Left ventricle myocardium inferior (tissue), 1 donor: ENCODE results near the gene ALDH16A1. TPM values are rescaled to one million over a fixed set of nuclear protein-coding genes. Genes with fewer than 3 reads are reported as not detected.

Experiments
- DNase-seq: peaks from one replicate; pipeline ENCODE4 v3.0.0-alpha.2; 2020
- H3K27ac ChIP-seq: fragments of 200-600 bp; replicated peaks from 2 replicates; pipeline ENCODE4 v1.8.0; 2021
- H3K27me3 ChIP-seq: fragments of 200-600 bp; 2 replicates; pipeline ENCODE4 v1.8.0; 2021; ENCODE audit warnings: low read depth
- H3K36me3 ChIP-seq: fragments of 200-600 bp; 2 replicates; pipeline ENCODE4 v1.8.0; 2021
- H3K4me1 ChIP-seq: fragments of 200-600 bp; 2 replicates; pipeline ENCODE4 v1.8.0; 2021
- H3K4me3 ChIP-seq: fragments of 200-600 bp; 2 replicates; pipeline ENCODE4 v1.8.0; 2021; ENCODE audit warnings: mild to moderate bottlenecking, moderate library complexity
- H3K9me3 ChIP-seq: fragments of 200-600 bp; replicated peaks from 2 replicates; pipeline ENCODE4 v1.8.0; 2021
- CTCF ChIP-seq: fragments of 200-600 bp; IDR thresholded peaks from 2 replicates; pipeline ENCODE4 v1.8.0; 2021; ENCODE audit warnings: antibody characterized with exemption, mild to moderate bottlenecking, borderline replicate concordance
- intact Hi-C: fragments of 100-400 bp; cut with micrococcal nuclease; formaldehyde crosslinking; loops from one replicate; pipeline ENCODE4 v1.11.0; 2022
- total RNA-seq: library from RNA; stranded (reverse); fragmentation: NEBNext Ultra II Directional; extraction: Animal tissue kit (Norgen Biotek cat#: 25700); gene quantifications from one replicate; pipeline ENCODE4 v1.2.1, GENCODE V29; 2021
- donor health status: DM: no; HTN: yes; CAD: no; lungs with severe emphysema.

The ALDH16A1 gene
- total RNA-seq, 1 donor from 2014 or later: 9.6 TPM

- Histone ChIP-seq H3K27me3 (peaks cover 51% of the 10 kb centered on the region), H3K9me3 (no peaks in the 10 kb centered on the region), H3K36me3 (no peaks in the 10 kb centered on the region), H3K4me3 (no peak overlapping the region), H3K4me1 (no peaks in the 10 kb centered on the region), H3K27ac (no peak overlapping the region)
- TF ChIP-seq CTCF: no peak
- intact Hi-C loops: no loop called here
- DNase-seq: no peak
These were observed 43.5 kb upstream of the ALDH16A1 start for GRCh38 chr19:49409441-49410029.

GRCh38 chr19:49411681-49412326, 41.2 kb upstream of the ALDH16A1 start:
- Histone ChIP-seq H3K9me3 (no peaks in the 10 kb centered on the region), H3K27me3 (peaks cover 59% of the 10 kb centered on the region)

GRCh38 chr19:49413348-49413747, 39.7 kb upstream of the ALDH16A1 start:
- H3K4me1 ChIP-seq: no peaks in the 10 kb centered on the region
- intact Hi-C loops: no loop called here
- H3K9me3 ChIP-seq: no peaks in the 10 kb centered on the region
- DNase-seq: no peak
- H3K27ac ChIP-seq: no peak overlapping the region
- no peaks in the 10 kb centered on the region for H3K36me3 ChIP-seq
- no peak overlapping the region for H3K4me3 ChIP-seq
- H3K27me3 ChIP-seq: peaks cover 66% of the 10 kb centered on the region
- no peak for TF ChIP-seq CTCF

More at GRCh38 chr19:49411681-49412326, 41.2 kb upstream of the ALDH16A1 start:
- intact Hi-C loops: no loop called here
- H3K36me3 ChIP-seq: no peaks in the 10 kb centered on the region
- DNase-seq: no peak
- H3K4me3 ChIP-seq: no peak overlapping the region
- no peaks in the 10 kb centered on the region for H3K4me1 ChIP-seq
- no peak overlapping the region for H3K27ac ChIP-seq
- TF ChIP-seq CTCF: no peak

GRCh38 chr19:49414256-49414655, 38.8 kb upstream of the ALDH16A1 start:
- Histone ChIP-seq H3K36me3 (no peaks in the 10 kb centered on the region), H3K4me3 (no peak overlapping the region), H3K27ac (no peak overlapping the region), H3K4me1 (no peaks in the 10 kb centered on the region), H3K9me3 (no peaks in the 10 kb centered on the region), H3K27me3 (peaks cover 73% of the 10 kb centered on the region)
- no peak for DNase-seq
- intact Hi-C loops: no loop called here
- TF ChIP-seq CTCF: no peak

- H3K4me3 ChIP-seq: no peak overlapping the region
- no peaks in the 10 kb centered on the region for H3K4me1 ChIP-seq
- DNase-seq: no peak
- H3K27me3 ChIP-seq: peaks cover 82% of the 10 kb centered on the region
- no peak for TF ChIP-seq CTCF
- H3K9me3 ChIP-seq: no peaks in the 10 kb centered on the region
- intact Hi-C loops: no loop called here
- no peak overlapping the region for H3K27ac ChIP-seq
- H3K36me3 ChIP-seq: no peaks in the 10 kb centered on the region
These were observed 37.8 kb upstream of the ALDH16A1 start for GRCh38 chr19:49415102-49415809.
